Fibroblast of lung (primary cell): ENCODE measurements around the gene LCN2.

ENCODE experiments used
- EZH2 ChIP-seq: IDR thresholded peaks from 2 replicates; pipeline ENCODE4 v1.5.1; 2012; ENCODE audit warnings: low read length, control low read depth, mild to moderate bottlenecking; ENCODE audit errors: missing control alignments
- TF ChIP-seq, protein P1 (sequence below), 2 donors: IDR thresholded peaks in 1 of 2; conservative IDR thresholded peaks in 1 of 2; 1 replicate in 1 of 2; 2 replicates in 1 of 2; pipeline ENCODE4 v1.5.1; 2011 to 2012; ENCODE audit warnings: low read length in 2 of 2, control low read depth in 1 of 2, inconsistent platforms in 1 of 2, low read depth in 1 of 2, mild to moderate bottlenecking in 1 of 2

DNA sequence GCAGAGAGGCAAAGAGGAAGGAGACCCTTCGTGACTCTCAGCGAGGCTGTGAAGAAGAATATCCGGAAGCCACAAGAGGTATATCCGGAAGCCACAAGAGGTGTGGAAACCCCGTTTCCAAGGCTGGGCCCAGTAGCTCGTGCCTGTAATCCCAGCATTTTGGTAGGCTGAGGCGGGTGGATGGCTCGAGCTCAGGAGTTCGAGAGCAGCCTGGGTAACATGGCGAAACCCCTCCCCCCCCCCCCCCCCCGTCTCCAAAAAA is 10.2 kb downstream of the LCN2 start:
- TF ChIP-seq, protein P1, sequence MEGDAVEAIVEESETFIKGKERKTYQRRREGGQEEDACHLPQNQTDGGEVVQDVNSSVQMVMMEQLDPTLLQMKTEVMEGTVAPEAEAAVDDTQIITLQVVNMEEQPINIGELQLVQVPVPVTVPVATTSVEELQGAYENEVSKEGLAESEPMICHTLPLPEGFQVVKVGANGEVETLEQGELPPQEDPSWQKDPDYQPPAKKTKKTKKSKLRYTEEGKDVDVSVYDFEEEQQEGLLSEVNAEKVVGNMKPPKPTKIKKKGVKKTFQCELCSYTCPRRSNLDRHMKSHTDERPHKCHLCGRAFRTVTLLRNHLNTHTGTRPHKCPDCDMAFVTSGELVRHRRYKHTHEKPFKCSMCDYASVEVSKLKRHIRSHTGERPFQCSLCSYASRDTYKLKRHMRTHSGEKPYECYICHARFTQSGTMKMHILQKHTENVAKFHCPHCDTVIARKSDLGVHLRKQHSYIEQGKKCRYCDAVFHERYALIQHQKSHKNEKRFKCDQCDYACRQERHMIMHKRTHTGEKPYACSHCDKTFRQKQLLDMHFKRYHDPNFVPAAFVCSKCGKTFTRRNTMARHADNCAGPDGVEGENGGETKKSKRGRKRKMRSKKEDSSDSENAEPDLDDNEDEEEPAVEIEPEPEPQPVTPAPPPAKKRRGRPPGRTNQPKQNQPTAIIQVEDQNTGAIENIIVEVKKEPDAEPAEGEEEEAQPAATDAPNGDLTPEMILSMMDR (conservative IDR thresholded peaks at IDR 0.05 in 1 of 2, IDR thresholded peaks at IDR 0.05 in 1 of 2; ENCODE audit: low read depth in 1 of 2, low read length in 2 of 2) = no peak
- TF ChIP-seq EZH2 = no peak
